HG03469 (cell line): ENCODE measurements around the gene SMYD3.

Experiments
- ATAC-seq: cut with Tn5 transposase; IDR thresholded peaks from one replicate; pipeline ENCODE4 v1.9.1; 2021; ENCODE audit warnings: mild to moderate bottlenecking, moderate library complexity, moderate number of reproducible peaks; ENCODE audit not compliant: unreplicated experiment

Gene SMYD3

DNA sequence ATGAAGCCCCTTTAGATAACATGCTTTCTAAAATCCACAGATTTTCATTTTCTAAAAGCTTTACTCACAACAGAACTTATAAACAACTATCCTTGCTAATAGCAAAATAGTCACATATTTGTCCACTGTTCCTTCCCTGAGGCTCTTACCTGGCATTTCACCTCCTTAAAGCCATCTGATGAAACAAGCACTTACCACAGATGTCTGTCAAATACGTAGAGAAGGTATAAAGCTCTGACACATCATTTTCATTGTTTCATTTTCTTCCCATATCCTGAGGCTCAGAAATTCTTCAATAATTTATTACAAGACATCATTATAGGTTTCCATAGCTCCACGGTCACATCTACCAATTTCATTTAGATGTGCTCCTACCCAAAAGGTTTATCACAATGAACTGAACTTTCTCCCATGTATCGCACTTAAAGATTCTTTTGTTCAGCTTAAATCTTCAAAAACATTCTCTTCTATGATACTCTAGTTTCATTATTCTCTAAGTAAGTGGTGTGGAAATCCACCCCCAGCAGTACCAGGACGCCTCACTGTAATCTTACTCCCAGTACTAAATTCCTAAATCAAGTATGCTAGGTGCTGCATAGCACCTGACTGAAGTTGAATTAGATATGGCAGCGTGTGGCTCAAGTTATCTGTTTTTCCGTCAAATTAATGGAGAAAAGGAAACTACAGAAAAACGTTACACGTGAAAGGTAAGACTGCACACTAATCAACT, 569.6 kb downstream of the SMYD3 start:
- ATAC-seq = no peak

DNA sequence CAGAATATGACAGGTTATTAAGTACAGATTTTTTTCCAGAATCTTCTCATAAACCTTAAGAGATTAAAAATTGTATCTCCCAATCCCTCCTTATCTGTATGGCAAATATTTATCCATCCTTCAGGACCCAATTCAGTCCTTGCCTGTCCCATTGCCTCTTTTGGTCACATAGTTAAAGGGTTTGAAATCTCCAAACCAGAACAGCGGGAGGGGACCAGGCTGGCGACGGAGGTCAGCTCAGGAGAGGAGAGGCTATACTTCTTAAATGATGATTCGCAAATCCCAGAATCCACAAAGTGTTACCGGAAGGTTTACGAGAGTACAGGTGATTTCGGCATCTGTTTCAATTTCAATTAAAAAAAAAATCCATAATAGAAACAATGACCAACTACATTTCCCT, 572.7 kb downstream of the SMYD3 start:
- no peak for ATAC-seq

DNA sequence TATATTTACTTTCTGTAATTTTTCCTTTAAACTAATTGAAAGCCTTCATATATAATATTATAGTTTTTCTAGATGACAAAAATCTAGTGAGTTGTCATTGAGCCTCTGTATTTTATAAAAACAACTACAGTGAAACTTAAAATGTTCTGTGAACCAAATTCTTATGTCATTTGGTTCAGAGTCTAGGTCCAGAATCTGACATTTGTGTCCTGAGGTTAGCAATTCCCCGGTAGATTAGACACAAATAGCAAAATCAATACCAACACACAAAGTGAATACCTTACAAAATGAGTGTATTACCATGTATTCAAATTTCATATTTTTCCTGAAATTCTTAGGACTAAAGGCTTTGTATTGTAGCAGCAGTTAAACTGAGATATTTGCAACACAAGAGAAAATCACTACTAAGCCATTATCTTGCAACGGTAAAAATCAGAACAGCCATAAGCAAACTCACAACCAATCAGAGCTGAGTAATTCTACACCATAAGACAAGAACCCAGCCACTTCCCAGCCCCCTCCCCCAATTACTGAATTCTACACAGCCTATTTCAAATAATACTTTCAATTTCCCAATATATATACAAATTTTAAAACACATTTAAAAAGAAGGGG, 573.5 kb downstream of the SMYD3 start:
- ATAC-seq = no peak

DNA sequence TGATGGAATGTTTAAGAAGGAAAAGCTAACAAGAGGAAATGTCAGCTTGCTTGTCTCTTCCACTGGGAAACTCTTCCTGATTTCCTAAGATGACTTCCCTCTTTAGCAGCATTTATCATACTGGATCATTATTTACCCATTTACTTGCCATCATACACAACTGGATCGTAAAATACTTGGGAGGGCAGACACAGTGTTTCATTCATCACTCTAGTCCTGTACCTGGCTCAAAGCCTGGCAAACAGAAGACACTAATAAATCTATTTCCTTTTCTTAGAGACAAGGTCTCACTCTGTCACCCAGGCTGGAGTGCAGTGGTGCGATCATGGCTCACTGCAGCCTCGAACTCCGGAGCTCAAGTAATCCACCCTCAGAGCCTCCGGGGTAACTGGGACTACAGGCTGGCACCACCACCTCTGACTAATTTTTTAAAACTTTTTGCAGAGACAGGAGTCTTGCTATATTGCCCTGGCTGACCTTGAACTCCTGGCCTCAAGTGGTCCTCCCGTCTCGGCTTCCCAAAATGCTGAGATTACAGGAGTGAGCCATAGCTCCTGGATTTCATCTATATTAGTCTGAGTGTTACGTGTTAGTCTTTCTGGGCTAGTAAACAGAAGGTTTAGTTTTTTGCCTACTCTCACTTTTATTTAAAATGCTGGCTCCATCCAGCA, 574.6 kb downstream of the SMYD3 start:
- no peak for ATAC-seq

DNA sequence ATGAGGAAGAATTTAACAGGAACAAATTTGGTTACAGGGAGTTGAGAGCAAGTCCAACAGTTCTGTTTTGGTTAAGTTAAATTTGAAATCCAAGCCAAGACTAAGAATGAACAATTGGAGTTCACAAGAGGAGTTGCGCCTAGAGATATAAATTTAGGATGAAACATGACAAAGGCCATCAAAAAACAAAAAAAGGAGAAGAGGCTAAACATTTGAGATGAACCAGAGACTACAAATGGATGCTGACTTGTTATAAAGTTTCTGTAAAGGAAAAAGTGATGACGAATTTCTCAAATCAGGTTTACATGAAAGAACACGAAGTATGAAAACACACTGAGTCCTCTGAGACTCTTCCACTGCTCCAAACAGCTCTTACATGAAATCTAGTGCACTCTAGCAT, 575.6 kb downstream of the SMYD3 start:
- ATAC-seq = no peak

DNA sequence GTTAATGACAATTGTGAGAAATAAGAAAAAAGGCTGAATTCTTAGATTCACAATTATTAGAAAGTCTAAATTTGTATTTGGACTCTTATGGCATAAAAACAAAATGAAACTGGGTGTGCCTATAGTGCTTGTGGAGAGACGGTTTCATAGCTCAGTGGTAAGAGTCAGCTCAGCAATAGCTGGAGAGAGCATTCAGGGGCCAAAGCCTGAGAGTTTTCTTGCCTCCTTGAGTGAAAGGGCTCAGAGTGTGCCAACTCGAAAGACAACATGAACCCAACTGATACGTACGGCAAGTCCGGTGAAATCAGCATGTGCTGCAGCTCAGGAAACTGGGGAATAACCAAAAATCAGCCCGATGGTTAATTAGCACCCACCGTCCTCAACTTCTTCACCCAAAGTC, 577.9 kb downstream of the SMYD3 start:
- ATAC-seq = no peak

DNA sequence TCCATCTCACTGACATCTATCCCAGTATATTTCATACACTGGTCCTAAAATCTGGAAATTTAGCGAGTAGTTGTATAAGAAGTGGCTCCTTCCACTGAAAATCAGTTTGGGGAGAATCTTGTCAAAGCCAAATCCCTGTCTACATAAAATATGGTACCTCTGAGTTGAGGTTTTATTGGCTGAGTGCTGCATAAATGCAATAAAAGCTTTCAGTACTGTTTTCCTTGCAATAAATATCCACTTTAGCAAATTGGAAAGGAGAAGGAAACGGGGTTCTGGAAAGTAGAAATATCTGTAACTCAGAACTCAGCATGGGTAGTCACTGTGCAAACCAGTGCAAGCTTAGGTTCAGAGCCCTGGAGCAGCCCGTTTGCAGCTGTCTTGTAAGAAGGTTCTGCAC, 580.2 kb downstream of the SMYD3 start:
- ATAC-seq = no peak

DNA sequence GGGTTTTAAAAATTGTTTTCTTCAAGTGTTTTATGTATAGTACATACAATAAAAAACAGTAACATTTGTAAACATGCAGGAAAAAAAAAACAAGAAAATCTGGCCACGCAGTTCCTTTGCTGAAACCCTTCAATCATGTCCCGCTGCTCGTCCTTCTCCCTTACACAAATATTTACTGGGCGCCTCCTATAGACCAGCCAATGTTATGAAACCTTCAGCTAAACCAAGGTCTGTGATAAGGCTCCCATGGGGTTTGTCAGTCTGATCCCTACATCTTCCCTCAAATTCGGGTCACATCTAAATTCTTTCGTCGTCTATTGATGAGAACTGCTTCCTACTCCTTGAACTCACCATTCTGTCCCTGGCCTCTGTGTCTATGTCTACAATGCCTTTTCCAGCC, 583.9 kb downstream of the SMYD3 start:
- ATAC-seq = no peak

DNA sequence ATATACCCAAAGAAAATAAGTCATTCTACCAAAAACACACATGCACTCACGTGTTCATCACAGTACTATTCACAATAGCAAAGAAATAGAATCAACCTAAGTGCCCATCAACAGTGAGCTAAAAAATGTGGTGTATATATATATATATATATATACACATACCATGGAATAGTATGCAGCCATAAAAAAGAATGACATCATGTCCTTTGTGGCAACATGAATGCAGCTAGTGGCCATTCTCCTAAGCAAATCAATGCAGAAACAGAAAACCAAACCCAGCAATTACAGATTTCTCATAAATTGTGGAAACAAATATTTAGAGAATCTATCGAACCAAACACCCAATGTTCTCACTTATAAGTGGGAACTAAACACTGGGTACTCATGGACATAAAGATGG, 585.7 kb downstream of the SMYD3 start:
- no peak for ATAC-seq

DNA sequence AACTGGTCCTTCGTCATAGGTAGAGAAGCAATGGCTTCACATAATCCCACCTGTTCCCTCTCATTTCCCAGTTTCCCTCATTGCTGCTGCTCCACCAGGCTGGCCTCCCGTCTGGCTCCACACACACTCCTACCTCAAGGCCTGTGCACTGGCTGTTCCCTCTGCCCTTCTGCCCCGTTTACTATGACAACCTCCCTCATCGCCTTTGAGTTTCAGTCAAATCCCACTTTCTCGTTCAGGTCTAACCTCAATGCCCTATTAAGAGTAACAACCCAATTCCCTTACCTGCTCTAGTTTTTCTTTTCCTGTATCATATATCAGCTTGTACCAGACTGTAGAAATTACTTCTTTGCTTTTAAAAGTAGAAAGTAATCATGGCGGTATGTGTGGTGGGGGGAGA, 589.7 kb downstream of the SMYD3 start:
- no peak for ATAC-seq

DNA sequence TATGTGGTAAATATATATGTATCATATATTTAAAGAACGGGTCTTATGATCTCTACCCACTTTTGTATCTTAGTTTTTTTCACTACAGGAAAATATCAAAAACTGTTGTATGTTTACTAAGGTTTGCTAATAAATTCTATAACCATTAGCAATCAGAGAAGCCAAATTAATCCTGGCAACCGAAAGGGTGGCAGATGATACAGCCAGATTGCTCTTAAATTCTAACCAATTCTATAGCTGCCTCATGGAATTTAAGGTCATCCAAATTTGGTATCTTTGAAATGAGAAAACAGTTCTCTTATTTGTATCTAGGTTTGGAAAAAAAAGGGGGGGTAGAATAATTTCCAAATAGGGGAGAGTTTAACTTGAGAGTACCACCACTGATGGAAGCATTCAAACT, 591.2 kb downstream of the SMYD3 start:
- ATAC-seq = no peak

DNA sequence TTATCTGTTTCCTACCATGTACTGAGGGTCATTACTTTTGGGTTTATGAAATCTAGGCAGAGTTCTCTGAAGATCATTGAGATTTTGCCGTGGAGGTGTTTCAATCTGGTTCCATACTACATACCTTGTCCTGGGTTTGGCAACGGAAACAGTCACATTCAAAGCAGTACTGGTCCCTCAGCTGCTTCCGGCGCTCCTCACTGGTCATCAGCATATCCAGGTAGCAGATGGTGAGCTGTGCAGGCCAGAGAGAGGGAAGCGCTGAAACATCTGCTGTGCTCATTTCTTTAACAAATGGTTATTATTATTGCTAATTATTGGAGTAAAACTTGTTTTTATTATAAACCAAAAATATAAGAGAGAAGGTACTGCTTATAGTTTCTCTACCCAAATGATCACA, 591.7 kb downstream of the SMYD3 start:
- no peak for ATAC-seq

DNA sequence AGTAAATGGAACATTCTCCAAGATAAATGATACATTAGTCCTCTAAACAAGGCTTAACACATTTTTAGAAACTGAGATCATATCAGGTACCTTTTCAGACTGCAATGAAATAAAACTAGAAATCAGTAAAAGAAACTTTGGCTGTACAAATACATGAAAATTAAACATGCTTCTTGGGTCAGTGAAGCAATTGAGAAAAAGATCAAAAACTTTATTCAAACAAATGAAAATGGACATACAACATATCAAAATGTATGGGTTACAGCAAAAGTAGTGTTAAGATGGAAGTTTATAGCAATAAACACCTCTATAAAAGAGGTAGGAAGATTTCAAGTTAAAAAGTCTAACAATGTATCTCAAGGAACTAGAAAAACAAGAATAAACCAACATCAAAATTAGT, 598.5 kb downstream of the SMYD3 start:
- ATAC-seq = no peak

DNA sequence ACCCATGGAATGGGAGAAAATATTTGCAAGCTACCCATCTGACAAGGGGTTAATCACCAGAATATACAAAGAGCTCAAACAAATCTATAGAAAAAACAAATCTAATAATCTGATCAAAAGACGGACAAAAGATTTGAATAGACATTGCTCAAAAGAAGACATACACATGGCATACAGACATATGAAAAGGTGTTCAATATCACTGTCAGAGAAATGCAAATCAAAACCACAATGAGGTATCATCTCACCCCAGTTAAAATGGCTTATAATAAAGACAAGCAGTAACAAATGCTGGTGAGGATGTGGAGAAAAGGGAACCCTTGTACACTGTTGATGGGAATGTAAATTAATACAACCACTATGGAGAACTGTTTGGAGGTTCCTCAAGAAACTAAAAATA, 600.9 kb downstream of the SMYD3 start:
- ATAC-seq = no peak

DNA sequence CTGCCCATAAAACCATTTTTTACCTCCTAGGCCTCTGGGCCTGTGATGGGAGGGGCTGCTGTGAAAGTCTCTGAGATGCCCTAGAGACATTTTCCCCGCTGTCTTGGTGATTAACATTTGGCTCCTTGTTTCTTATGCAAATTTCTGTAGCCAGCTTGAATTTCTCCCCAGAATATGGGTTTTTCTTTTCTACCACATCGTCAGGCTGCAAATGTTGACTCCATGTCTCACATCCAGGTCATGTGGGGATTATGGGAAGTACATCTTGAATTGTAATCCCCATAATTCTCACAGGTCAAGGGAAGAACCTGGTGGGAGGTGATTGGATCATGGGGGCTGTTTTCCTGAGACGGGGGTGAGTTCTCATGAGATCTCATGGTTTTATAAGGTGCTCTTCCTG, 603.2 kb downstream of the SMYD3 start:
- no peak for ATAC-seq

DNA sequence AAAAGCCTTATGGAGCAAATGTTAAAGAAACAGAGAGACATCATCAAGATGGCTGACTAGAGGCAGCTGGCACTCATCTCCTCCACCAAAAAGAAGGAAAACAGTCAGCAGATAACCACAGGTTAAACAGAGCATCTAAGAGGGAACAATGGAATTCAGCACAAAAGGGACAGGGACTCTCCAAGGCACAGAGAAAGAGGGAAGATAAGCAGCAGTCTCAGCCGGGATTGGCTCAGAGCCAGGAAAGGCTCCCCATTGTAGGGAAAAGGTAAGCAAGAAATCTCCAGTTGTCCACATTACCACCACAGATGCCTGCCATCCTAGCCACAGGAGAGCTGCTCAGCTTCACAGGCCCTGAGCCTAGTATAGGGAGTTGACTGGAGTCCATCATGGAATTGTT, 605.5 kb downstream of the SMYD3 start:
- no peak for ATAC-seq

DNA sequence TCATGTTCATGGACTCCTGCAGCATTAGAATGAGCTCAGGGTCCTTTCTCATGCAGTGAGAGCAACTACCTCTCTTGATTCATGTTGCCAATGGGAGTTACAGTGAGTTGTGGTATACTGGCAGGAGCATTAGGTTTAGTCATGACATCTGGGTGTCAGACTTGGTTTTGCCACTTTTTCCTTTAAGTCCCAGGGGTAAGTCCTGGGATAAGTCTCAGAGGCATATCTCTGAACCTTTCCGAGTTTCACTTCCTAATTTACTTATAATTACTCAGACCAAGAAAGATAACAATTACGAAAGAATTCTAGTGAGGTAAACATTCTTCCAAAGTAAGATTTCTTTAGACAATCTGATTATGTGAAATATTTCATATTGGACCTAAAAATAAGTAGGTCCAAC, 606.0 kb downstream of the SMYD3 start:
- ATAC-seq = no peak

DNA sequence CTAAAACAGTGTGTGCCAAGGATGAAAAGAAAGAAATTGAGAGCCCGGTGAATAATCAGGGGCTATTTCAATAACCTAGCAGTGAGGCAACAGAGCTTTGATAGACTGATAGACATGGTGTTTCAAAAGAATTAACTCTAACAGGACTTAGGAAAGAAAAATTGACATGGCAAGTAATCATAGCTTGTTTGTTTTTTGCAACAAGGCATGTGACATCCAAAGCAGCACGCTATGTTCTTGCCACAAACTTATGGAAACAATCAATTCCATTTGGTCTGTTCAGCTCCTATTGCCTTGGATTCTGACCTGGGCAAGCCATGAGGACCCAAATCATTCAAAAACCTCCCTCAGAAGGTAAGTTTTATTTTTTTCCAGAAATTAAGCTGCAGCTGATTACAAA, 608.5 kb downstream of the SMYD3 start:
- no peak for ATAC-seq

DNA sequence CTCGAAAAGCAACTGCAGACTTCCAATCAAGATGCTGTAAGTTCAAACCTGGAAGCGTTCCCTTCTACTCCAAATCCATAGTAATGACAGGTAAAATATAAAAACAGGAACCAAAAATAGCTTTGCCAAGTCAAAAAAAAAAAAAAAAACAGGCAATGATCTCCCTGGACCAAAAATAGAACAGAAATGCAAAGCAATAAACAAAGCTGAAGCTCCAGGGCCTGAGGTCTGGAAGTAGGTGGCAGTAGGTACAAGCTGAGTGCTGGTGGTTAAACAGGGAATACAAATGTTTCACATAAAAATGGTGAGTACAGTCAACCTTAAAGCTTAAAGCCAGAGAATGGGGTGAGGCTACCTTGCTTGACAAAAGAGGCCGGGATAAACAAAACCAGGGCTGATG, 610.8 kb downstream of the SMYD3 start:
- no peak for ATAC-seq

DNA sequence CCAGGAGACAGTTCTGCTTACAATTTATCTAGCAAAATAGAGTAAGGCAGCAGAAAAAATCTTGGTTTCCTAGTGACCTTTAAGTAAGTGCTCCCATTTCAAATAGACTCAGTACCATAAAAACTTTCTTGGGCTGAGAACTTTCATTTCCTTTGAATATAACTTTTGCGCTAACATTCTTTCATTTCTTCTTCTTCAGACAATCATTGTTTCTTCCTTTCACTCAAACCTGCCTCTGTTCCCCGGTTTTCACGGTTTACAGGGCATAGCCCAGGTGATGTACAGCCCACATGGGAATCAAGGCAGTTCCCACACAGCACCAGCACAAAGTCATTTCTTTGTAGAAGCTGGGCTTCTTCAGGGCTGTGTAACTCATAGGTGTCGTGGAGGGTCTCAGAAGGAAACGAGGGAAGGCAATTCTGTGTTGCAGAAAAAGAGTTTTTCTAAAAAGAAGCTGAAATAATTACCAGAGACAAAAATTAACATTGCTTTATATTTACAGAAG, 611.6 kb downstream of the SMYD3 start:
- no peak for ATAC-seq

DNA sequence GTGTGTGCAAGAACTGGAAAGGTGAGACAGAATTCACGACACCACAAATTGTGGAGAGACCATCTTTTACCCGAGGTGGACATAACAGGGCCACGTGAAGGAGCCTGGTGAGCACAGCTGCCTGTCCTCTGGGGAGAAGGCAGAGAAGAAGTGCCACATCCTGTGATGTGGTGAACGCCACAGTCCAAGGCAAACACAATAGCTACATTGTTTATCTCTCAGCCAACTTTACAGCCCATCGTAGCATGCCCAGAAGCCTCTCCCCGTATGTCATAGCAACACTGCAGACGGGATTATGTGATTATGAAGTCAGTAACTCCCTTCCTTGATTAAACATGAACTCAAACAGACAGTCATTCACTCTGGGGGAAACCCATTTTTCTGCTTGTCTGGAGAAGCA, 612.2 kb downstream of the SMYD3 start:
- no peak for ATAC-seq

DNA sequence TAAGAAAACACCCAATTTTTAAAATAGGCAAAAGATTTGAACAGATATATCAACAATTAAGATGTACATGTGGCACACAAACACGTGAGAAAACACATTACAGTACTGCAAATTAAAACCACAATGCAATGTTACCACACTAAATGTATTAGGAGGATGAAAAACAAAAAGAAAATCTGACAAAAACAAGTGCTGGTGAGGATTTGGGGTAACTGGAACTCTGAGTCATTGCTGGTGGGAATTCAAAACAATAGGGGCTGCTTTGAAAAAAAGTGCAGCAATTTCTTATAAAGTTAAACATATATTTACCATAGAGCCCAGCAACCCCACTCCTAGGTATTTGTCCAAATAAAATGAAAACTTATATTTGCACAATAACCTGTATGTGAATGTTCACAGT, 614.1 kb downstream of the SMYD3 start:
- ATAC-seq = no peak
